MG63 (cell line): ENCODE data around the gene SCARF1. TPM values are rescaled to one million over a fixed set of nuclear protein-coding genes. Genes with fewer than 3 reads are reported as not detected.

Experiments
- DNase-seq: peaks from one replicate; pipeline ENCODE4 v3.0.0-alpha.2; 2020
- H3K27me3 ChIP-seq: fragments of 250-450 bp; sonication (Bioruptor Pico); 2 replicates; pipeline ENCODE4 v1.5.1; 2020; ENCODE audit warnings: mild to moderate bottlenecking, moderate library complexity
- H3K36me3 ChIP-seq: fragments of 250-450 bp; sonication (Bioruptor Pico); 2 replicates; pipeline ENCODE4 v1.5.1; 2020; ENCODE audit warnings: mild to moderate bottlenecking, moderate library complexity
- H3K4me3 ChIP-seq: fragments of 250-450 bp; sonication (Bioruptor Pico); 2 replicates; pipeline ENCODE4 v1.5.1; 2020; ENCODE audit warnings: mild to moderate bottlenecking, moderate library complexity
- H3K9me3 ChIP-seq: fragments of 250-450 bp; sonication (Bioruptor Pico); 2 replicates; pipeline ENCODE4 v1.5.1; 2020; ENCODE audit warnings: mild to moderate bottlenecking, moderate library complexity
- total RNA-seq: library from RNA; depleted of rRNA; stranded (reverse); fragments of >200 nt; shearing (Covaris generic); gene quantifications from 2 replicates; pipeline ENCODE4 v1.2.3, GENCODE V29; 2014; ENCODE audit warnings: low replicate concordance

SCARF1 gene
- total RNA-seq, 1 experiment from 2014 or later, result not detected

DNA sequence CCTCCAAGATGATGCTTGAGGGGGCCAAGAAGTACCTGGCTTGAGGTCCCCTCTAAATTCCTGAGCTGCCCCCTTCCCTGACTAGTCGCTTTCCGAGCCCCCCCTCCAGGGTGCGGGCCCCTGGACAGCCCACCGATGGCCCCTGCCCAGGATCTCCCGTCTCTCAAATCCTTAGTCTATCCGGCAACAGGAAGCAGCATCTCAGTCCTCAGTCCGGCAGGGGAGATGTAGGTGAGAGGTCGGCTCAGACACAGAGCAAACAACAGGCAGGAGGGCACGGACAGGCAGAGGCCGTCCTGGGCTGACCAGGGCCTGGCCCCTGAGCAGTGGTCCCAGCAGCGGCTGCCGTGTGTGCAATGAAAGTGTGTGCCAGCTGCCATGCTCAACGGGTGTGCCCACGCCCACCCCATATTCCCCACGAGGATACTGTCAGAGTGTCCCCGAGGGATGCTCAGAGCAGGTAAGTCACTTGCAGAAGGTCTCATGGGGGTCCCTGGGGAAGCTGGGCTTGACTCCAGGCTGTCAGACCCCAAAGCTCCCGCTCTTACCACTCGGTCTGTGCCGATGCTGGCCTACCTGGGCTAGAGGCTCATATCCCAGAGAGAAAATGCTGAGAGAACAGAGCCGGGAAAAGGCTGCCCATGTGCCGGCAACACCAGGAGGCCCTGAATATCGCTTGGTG is 24.1 kb downstream of the SCARF1 start:
- Histone ChIP-seq H3K4me3 (no peak overlapping the region), H3K36me3 (no peaks in the 10 kb centered on the region), H3K27me3 (no peaks in the 10 kb centered on the region), H3K9me3 (no peaks in the 10 kb centered on the region)
- no peak for DNase-seq

DNA sequence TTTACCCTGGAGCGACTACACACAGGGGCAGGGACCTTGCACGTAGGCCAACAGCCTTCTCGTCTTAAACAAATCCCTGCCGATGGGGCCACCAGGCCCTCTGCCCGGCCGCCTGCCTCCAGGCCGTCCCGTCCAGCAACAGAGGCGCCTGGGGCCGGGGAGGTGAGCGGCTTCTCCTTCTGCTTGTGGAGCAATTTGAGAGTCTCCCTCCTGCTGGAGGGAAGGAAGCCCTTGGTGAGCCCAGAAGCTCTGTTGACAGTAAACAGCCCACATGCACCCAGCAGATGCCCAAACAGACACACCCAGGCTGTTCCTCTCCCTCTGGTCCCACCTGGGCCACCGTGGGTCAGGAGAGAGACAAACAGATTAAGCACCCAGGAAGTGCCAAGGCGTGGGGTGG is 25.0 kb downstream of the SCARF1 start:
- DNase-seq, result no peak
- Histone ChIP-seq H3K9me3 (no peaks in the 10 kb centered on the region), H3K27me3 (no peaks in the 10 kb centered on the region), H3K4me3 (no peak overlapping the region), H3K36me3 (no peaks in the 10 kb centered on the region)

DNA sequence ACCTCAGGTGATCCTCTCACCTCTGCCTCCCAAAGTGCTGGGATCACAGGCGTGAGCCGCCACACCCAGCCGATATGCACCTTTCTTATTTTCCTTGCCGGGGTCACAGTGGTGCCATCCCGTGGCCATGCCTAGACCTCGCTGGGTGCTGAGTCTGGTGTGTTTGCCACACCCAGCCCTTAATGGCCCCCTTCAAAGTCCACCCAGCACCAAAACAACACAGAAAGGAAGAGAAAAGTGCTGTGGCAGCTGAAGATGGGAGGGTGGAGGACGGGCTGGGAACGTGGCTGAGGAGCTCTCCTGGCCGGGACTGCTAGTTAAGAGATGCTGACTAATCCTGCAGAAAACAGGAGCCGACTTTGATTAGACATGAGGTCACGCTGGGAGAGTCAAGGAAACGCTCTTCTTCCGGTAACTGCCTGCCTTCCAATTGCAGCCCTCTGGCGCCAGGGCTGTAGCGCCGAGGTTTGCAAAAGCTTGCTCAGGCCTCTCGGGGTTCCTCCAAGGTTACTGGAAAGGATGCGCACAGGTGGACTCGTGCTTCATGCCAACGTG is 27.8 kb downstream of the SCARF1 start:
- H3K4me3 ChIP-seq, result no peak overlapping the region
- no peaks in the 10 kb centered on the region for H3K36me3 ChIP-seq
- peak; percentile 68 for DNase-seq
- H3K27me3 ChIP-seq, result no peaks in the 10 kb centered on the region
- H3K9me3 ChIP-seq, result no peaks in the 10 kb centered on the region

DNA sequence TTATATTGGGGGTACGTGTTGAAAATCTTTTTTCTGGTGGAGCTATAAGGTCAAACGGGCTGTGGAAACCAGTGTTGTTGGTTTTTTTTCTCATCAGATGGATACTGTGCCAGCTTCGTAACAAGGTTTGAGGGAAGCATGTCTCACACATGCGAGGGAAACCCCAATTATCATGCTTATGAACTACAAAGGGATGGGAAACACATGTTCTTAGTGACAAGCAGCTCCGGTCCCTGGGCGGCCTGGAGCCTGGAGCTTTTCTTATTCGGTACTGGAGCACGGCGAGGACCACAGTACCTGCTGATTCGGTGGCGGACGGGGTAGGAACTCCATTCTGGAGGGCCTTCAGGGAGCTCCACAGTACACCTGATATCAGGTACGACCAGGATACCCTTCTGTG is 29.4 kb downstream of the SCARF1 start:
- DNase-seq, result no peak
- no peaks in the 10 kb centered on the region for H3K36me3 ChIP-seq
- H3K9me3 ChIP-seq, result no peaks in the 10 kb centered on the region
- H3K4me3 ChIP-seq, result no peak overlapping the region
- no peaks in the 10 kb centered on the region for H3K27me3 ChIP-seq

GRCh38 chr17:1612400-1612799 is 33.1 kb downstream of the SCARF1 start:
- Histone ChIP-seq H3K36me3 (no peaks in the 10 kb centered on the region), H3K4me3 (no peak overlapping the region), H3K9me3 (no peaks in the 10 kb centered on the region), H3K27me3 (no peaks in the 10 kb centered on the region)
- no peak for DNase-seq

DNA sequence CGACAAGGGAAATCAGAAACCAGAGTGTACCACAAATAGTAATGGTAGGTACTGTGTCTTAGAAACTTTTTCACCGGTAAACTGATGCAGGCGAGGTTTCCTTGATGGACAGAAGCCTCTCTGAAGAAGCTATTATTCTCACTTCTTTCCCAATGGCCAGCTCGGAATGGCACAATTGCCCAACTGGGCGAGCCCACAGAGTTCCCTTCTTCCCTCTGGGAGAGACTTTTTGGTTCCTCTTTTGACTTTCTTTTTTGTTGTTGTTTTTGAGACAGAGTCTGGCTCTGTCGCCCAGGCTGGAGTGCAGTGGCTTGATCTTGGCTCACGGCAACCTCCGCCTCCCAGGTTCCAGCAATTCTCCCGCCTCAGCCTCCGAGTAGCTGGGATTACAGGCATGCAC is 33.8 kb downstream of the SCARF1 start:
- Histone ChIP-seq H3K36me3 (no peaks in the 10 kb centered on the region), H3K9me3 (no peaks in the 10 kb centered on the region), H3K27me3 (no peaks in the 10 kb centered on the region), H3K4me3 (no peak overlapping the region)
- no peak for DNase-seq

DNA sequence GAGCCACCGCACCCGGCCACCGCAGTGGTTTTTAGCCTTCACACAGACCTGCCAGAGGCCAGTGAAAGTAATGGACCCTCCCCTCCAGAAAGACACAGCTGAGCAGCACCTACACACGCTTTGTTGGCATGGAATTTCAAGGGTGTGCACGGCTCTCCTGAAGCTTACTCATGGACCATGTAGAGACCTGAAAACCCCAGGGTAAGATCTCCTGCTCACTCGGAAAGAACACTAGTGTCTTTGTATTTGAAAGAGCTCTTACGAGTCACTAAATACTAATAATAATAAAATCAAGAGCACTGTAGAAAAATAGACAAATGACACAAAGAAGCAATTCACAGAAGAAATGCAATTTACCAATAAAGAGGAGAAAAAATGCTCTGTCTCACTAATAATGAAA is 36.9 kb downstream of the SCARF1 start:
- Histone ChIP-seq H3K36me3 (no peaks in the 10 kb centered on the region), H3K27me3 (no peaks in the 10 kb centered on the region), H3K4me3 (no peak overlapping the region), H3K9me3 (no peaks in the 10 kb centered on the region)
- DNase-seq, result no peak

DNA sequence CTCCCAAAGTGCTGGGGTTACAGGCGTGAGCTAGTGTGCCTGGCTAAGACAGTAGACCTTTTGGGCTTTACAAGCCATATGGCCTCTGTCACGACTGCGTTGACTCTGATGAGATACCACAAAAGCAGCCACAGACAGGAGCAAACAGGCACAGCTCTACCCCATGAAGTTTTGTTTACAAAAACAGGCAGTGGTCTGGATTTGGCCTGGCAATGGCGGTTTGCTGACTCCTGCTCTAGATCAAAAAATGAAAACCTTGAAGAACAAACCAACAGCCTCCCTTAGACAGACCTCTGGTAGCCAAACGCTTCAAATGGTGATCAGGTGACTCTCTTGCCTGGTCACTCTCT is 37.6 kb downstream of the SCARF1 start:
- Histone ChIP-seq H3K4me3 (no peak overlapping the region), H3K9me3 (no peaks in the 10 kb centered on the region), H3K36me3 (no peaks in the 10 kb centered on the region), H3K27me3 (no peaks in the 10 kb centered on the region)
- DNase-seq, result no peak

DNA sequence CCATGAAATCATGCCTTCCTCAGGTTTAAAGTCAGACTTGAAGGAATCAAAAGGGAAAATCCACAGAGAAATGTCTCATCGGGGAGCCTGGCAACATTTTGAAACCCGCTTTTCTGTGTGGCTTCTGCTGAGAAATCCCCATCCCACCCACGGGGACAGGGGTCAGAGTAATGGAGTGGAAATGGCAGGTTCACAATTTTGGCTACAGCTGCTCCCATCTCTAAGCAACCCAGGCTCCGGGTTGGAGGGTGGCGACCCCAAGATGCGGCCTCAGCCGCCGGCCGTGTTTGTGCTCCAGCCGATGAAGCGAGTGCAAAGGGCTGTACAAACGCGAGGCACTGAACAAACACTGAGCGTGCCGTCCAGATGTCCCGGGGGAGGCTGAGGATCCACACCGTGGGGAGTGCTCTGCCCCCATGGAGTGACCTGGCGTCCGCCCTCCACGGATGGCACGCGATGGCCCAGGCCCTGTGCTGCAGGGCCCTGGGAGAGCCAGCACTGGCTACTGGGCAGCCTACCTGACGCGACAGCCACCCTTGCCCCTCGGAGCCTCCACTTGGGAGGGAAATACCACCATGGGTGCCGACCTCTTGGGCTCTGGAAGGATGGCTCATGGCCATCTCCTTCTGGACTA is 39.1 kb downstream of the SCARF1 start:
- Histone ChIP-seq H3K27me3 (no peaks in the 10 kb centered on the region), H3K4me3 (no peak overlapping the region), H3K36me3 (no peaks in the 10 kb centered on the region), H3K9me3 (no peaks in the 10 kb centered on the region)
- DNase-seq, result no peak

GRCh38 chr17:1605681-1606351 is 39.7 kb downstream of the SCARF1 start:
- no peaks in the 10 kb centered on the region for H3K27me3 ChIP-seq
- no peak for DNase-seq
- H3K4me3 ChIP-seq, result no peak overlapping the region
- H3K36me3 ChIP-seq, result no peaks in the 10 kb centered on the region
- no peaks in the 10 kb centered on the region for H3K9me3 ChIP-seq

DNA sequence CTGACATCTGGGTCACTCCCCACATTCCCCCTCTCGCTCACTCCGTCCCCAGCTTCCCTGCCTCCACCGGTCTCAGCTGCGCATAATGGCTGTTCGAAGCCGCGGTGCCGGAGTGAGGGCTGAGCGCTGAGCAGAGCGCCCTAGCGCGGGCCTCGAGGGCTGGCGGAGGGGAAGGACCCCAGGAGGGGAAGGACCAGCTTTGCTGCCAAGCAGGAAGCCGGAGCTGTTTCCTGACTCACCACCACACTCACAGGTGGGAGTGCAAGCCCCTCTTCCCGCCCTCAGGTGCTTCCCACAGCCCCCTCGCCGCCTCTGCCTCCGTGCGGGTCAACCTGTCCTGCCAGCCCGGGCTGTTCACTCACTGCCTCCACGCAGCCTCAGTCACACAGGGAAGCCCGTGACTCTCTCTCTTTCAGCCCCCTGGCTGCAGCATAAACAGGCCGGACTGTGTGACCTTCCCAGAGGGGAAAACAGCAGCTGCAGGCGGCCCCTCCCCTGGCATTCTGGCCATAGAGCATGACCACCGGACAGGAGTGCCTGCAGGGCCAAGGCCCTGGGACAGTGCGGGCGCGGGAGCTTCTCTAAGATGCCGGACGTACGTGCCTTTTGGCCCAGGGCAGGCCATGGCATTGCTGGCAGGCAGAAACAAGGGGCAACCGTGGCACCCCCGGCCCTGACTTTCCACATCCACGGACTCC is 40.6 kb downstream of the SCARF1 start:
- no peak for DNase-seq
- Histone ChIP-seq H3K36me3 (no peaks in the 10 kb centered on the region), H3K9me3 (no peaks in the 10 kb centered on the region), H3K4me3 (no peak overlapping the region), H3K27me3 (no peaks in the 10 kb centered on the region)

- Histone ChIP-seq H3K9me3 (no peaks in the 10 kb centered on the region), H3K4me3 (no peak overlapping the region), H3K27me3 (no peaks in the 10 kb centered on the region), H3K36me3 (no peaks in the 10 kb centered on the region)
- no peak for DNase-seq
Measured at GRCh38 chr17:1601571-1601970, 44.0 kb downstream of the SCARF1 start.

- no peaks in the 10 kb centered on the region for H3K27me3 ChIP-seq
- H3K36me3 ChIP-seq, result no peaks in the 10 kb centered on the region
- no peaks in the 10 kb centered on the region for H3K9me3 ChIP-seq
- no peak overlapping the region for H3K4me3 ChIP-seq
- DNase-seq, result no peak
Measured at GRCh38 chr17:1598399-1599095, 47.0 kb downstream of the SCARF1 start.

DNA sequence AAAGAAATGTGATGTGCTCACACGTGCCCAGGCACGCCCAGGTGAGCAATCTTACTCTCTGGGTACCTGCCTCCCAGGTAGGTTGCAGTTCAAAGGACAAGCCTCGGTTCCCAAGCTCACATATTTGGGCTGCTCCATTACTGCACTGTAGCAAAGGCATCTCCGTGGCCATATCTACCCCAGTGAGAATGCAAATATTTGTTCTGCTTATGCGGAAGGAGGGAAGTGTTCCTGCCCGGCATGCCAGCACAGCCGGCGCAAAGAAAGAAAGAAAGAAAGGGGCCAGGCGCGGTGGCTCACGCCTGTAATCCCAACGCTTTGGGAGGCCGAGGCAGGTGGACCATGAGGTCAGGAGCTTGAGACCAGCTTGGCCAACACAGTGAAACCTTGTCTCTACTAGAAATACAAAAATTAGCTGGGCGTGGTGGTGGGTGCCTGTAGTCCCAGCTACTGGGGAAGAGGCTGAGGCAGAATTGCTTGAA is 47.6 kb downstream of the SCARF1 start:
- Histone ChIP-seq H3K4me3 (no peak overlapping the region), H3K9me3 (no peaks in the 10 kb centered on the region), H3K36me3 (no peaks in the 10 kb centered on the region), H3K27me3 (no peaks in the 10 kb centered on the region)
- no peak for DNase-seq

DNA sequence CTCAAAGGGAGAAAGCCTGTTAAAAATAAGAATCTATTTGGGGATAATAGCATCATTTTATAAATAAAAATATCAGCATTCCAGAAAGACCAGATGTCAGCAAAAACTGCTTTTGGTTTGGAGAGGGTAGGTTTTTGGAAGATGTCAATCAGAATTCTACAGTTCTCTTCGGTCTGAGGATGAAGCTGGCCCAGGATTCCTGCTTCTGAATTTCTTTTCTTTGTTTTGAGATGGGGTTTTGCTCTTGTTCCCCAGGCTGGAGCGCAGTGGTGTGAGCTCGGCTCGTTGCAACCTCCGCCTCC is 52.0 kb downstream of the SCARF1 start:
- no peaks in the 10 kb centered on the region for H3K27me3 ChIP-seq
- H3K4me3 ChIP-seq, result no peak overlapping the region
- no peaks in the 10 kb centered on the region for H3K36me3 ChIP-seq
- H3K9me3 ChIP-seq, result no peaks in the 10 kb centered on the region
- no peak for DNase-seq

- H3K27me3 ChIP-seq, result no peaks in the 10 kb centered on the region
- DNase-seq, result no peak
- no peaks in the 10 kb centered on the region for H3K9me3 ChIP-seq
- H3K4me3 ChIP-seq, result no peak overlapping the region
- no peaks in the 10 kb centered on the region for H3K36me3 ChIP-seq
Measured at GRCh38 chr17:1592751-1593629, 52.5 kb downstream of the SCARF1 start.
